Osteocyte (in vitro differentiated cells): ENCODE results near the gene KNTC1. TPM values are rescaled to one million over a fixed set of nuclear protein-coding genes. Genes with fewer than 3 reads are reported as not detected.
"Not testable (repeated sequence)": the region's sequence is repeated elsewhere in the genome, so short reads cannot be mapped to it uniquely, and the experiment has no call there.

Source experiments
- DNase-seq: peaks from one replicate; pipeline ENCODE4 v3.0.0; 2021; ENCODE audit warnings: mixed read lengths; ENCODE audit not compliant: unreplicated experiment; ENCODE audit errors: extremely low spot score
- H3K27ac Mint-ChIP-seq: one replicate; pipeline ENCODE4 v1.8.0; 2021; ENCODE audit warnings: mild to moderate bottlenecking, mixed read lengths; ENCODE audit not compliant: unreplicated experiment
- H3K27me3 Mint-ChIP-seq: one replicate; pipeline ENCODE4 v1.8.0; 2021; ENCODE audit warnings: mixed read lengths; ENCODE audit not compliant: unreplicated experiment
- H3K36me3 Mint-ChIP-seq: one replicate; pipeline ENCODE4 v1.8.0; 2021; ENCODE audit warnings: mixed read lengths; ENCODE audit not compliant: unreplicated experiment
- H3K4me1 Mint-ChIP-seq: one replicate; pipeline ENCODE4 v1.8.0; 2021; ENCODE audit warnings: mixed read lengths; ENCODE audit not compliant: unreplicated experiment
- H3K4me3 Mint-ChIP-seq: one replicate; pipeline ENCODE4 v1.8.0; 2021; ENCODE audit warnings: mild to moderate bottlenecking, moderate library complexity, mixed read lengths; ENCODE audit not compliant: unreplicated experiment
- H3K9me3 Mint-ChIP-seq: one replicate; pipeline ENCODE4 v1.8.0; 2021; ENCODE audit warnings: mixed read lengths; ENCODE audit not compliant: unreplicated experiment
- total RNA-seq: library from RNA; stranded (reverse); gene quantifications from 2 replicates; pipeline ENCODE4 v1.2.1, GENCODE V29; 2021
- TF ChIP-seq, protein P1 (sequence below): fragments of 200-600 bp; sonication (generic); IDR thresholded peaks from 2 replicates; pipeline ENCODE4 v1.5.0; 2021; ENCODE audit warnings: antibody characterized with exemption, mild to moderate bottlenecking, moderate library complexity

Gene KNTC1
- total RNA-seq, 1 donor from 2014 or later: 14.1 TPM

- Mint-ChIP-seq H3K27me3 (no peaks in the 10 kb centered on the region), H3K4me3 (no peak overlapping the region), H3K4me1 (no peaks in the 10 kb centered on the region), H3K9me3 (no peaks in the 10 kb centered on the region), H3K36me3 (no peaks in the 10 kb centered on the region), H3K27ac (no peak overlapping the region)
- DNase-seq: no peak
- TF ChIP-seq, protein P1, sequence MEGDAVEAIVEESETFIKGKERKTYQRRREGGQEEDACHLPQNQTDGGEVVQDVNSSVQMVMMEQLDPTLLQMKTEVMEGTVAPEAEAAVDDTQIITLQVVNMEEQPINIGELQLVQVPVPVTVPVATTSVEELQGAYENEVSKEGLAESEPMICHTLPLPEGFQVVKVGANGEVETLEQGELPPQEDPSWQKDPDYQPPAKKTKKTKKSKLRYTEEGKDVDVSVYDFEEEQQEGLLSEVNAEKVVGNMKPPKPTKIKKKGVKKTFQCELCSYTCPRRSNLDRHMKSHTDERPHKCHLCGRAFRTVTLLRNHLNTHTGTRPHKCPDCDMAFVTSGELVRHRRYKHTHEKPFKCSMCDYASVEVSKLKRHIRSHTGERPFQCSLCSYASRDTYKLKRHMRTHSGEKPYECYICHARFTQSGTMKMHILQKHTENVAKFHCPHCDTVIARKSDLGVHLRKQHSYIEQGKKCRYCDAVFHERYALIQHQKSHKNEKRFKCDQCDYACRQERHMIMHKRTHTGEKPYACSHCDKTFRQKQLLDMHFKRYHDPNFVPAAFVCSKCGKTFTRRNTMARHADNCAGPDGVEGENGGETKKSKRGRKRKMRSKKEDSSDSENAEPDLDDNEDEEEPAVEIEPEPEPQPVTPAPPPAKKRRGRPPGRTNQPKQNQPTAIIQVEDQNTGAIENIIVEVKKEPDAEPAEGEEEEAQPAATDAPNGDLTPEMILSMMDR: no peak
Observed at GRCh38 chr12:122651520-122652224, 124.6 kb downstream of the KNTC1 start.

GRCh38 chr12:122653291-122653690, 126.2 kb downstream of the KNTC1 start:
- not testable (repeated sequence) for H3K36me3 Mint-ChIP-seq, H3K4me1 Mint-ChIP-seq, H3K27ac Mint-ChIP-seq

GRCh38 chr12:122656298-122656697, 129.2 kb downstream of the KNTC1 start:
- Mint-ChIP-seq H3K36me3 (no peaks in the 10 kb centered on the region), H3K4me1 (no peaks in the 10 kb centered on the region), H3K9me3 (no peaks in the 10 kb centered on the region), H3K27ac (no peak overlapping the region), H3K4me3 (no peak overlapping the region), H3K27me3 (no peaks in the 10 kb centered on the region)
- DNase-seq: no peak
- TF ChIP-seq, protein P1: no peak

More at GRCh38 chr12:122653291-122653690, 126.2 kb downstream of the KNTC1 start:
- H3K9me3 Mint-ChIP-seq, H3K27me3 Mint-ChIP-seq, DNase-seq, H3K4me3 Mint-ChIP-seq: not testable (repeated sequence)

DNA sequence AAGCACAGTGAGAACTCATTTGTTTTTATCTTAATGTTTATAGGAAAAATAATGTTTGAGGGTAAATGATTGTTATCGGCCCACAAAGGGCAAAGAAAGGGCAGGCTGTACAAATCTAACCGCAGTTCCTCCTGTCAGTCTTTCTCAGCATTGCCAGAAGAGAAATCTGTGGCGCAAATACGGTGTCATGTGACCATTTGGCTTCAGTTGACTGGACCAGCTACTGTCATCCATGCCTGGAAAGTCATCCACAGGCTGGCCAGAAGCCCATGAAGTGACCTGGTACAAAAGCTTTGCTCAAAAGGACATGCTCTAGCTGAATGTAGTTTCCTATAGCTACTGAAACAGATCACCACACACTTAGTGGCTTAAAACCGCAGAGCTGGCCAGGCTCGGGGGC, 132.5 kb downstream of the KNTC1 start:
- Mint-ChIP-seq H3K27me3 (no peaks in the 10 kb centered on the region), H3K4me1 (no peaks in the 10 kb centered on the region), H3K9me3 (no peaks in the 10 kb centered on the region), H3K4me3 (no peak overlapping the region), H3K27ac (no peak overlapping the region), H3K36me3 (no peaks in the 10 kb centered on the region)
- TF ChIP-seq, protein P1: no peak
- no peak for DNase-seq

- DNase-seq: no peak
- H3K9me3 Mint-ChIP-seq: no peaks in the 10 kb centered on the region
- no peak overlapping the region for H3K27ac Mint-ChIP-seq
- H3K4me1 Mint-ChIP-seq: no peaks in the 10 kb centered on the region
- no peaks in the 10 kb centered on the region for H3K36me3 Mint-ChIP-seq
- H3K27me3 Mint-ChIP-seq: no peaks in the 10 kb centered on the region
- TF ChIP-seq, protein P1: no peak
- no peak overlapping the region for H3K4me3 Mint-ChIP-seq
Observed at GRCh38 chr12:122661246-122661645, 134.2 kb downstream of the KNTC1 start.
